ENCODE results near the gene MCF2.
A peak's percentile ranks its signal among the peaks of the same experiment; 100 is the strongest.

Gene MCF2

DNA sequence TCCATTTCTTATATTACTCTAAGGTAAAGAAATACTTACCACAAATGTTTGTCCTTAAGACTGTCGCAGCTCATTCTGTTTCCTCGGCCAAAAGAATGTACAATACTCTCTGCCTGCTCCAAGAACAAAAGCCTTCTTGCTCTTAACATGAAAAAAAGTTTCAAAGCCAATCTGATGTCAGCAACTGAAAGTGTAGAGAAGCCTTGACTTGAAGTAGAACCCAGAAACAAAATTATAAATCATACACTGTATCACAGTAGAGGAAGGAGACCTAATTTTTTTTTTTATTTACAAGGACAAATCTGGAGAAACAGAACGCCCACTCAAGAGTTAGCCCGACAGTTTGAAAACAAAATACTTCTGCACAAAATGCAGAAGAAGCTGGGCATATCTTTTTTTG lies at the start of gene MCF2:
Gene MCF2 (minus strand): TSS at position 101 of the 400 bp plus-strand sequence. CDS start 56,423 bp downstream, outside the sequence.
- Mint-ChIP-seq H3K27ac (no peak within 1 kb of the TSS), H3K9me3 (no peaks in the 10 kb centered on the region), H3K27me3 (ENCODE audit: low read depth) (no peaks in the 10 kb centered on the region), H3K36me3 (ENCODE audit: low read depth) (peaks cover 2% of the 10 kb centered on the region), H3K4me3 (no peak within 1 kb of the TSS), H3K4me1 (ENCODE audit: low read depth) (no peaks in the 10 kb centered on the region)

DNA sequence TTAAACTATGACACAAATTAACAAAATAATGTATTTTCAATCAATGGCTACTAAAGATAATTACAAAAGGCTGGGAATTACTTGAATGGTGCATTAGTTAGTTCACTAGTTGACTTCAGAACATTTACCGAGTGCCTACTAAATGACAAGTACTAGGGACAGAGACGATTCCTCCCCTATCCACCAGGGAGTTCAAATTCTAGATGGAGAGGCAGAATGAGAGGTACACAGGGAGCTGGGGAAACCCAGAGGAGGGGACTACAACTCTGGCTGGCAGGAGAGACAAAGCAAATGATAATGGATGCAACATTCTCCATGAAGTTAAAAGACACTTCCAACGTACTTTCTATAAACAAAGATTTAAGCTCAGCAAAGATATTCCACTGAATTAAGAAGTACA lies 43.1 kb upstream of the MCF2 start:
- Mint-ChIP-seq H3K4me1 (ENCODE audit: low read depth) (peaks cover 2% of the 10 kb centered on the region), H3K4me3 (no peak overlapping the region), H3K27me3 (ENCODE audit: low read depth) (no peaks in the 10 kb centered on the region), H3K36me3 (ENCODE audit: low read depth) (peaks cover 40% of the 10 kb centered on the region), H3K9me3 (peaks cover 24% of the 10 kb centered on the region), H3K27ac (no peak overlapping the region)

DNA sequence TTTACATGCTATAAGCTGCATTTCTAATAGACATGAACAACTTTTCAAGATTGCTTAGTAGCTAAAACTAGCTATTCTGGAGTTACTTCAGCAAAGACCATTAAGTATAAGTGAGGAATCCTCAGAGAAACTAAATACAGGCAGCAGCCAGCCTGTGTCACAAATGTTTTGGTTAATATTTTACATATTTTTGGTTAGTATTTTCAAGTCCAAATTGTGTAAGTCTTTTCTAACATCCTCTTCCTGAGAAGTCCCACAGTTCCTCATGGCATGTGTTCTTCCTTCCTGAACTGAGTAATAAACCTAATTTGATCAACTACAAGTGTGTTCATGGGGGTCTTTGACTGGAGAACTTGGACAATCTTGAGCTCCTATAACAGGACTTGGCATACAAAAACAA lies 42.4 kb upstream of the MCF2 start:
- Mint-ChIP-seq H3K36me3 (ENCODE audit: low read depth) (peaks cover 34% of the 10 kb centered on the region), H3K9me3 (peaks cover 22% of the 10 kb centered on the region), H3K27ac (no peak overlapping the region), H3K27me3 (ENCODE audit: low read depth) (no peaks in the 10 kb centered on the region), H3K4me3 (no peak overlapping the region), H3K4me1 (ENCODE audit: low read depth) (peaks cover 2% of the 10 kb centered on the region)

GRCh38 chrX:139739138-139739537 lies 31.2 kb upstream of the MCF2 start:
- peaks cover 21% of the 10 kb centered on the region for H3K4me1 Mint-ChIP-seq (ENCODE audit: low read depth)
- H3K9me3 Mint-ChIP-seq: no peaks in the 10 kb centered on the region
- no peaks in the 10 kb centered on the region for H3K27me3 Mint-ChIP-seq (ENCODE audit: low read depth)
- peak overlapping the region; percentile 50 for H3K4me3 Mint-ChIP-seq
- peak overlapping the region; percentile 59 for H3K27ac Mint-ChIP-seq
- H3K36me3 Mint-ChIP-seq (ENCODE audit: low read depth): peaks cover 13% of the 10 kb centered on the region

GRCh38 chrX:139738581-139738980 lies 30.6 kb upstream of the MCF2 start:
- H3K4me3 Mint-ChIP-seq: no peak overlapping the region
- H3K36me3 Mint-ChIP-seq (ENCODE audit: low read depth): peaks cover 13% of the 10 kb centered on the region
- H3K27me3 Mint-ChIP-seq (ENCODE audit: low read depth): no peaks in the 10 kb centered on the region
- peak overlapping the region; percentile 59 for H3K27ac Mint-ChIP-seq
- H3K9me3 Mint-ChIP-seq: no peaks in the 10 kb centered on the region
- H3K4me1 Mint-ChIP-seq (ENCODE audit: low read depth): peaks cover 21% of the 10 kb centered on the region

DNA sequence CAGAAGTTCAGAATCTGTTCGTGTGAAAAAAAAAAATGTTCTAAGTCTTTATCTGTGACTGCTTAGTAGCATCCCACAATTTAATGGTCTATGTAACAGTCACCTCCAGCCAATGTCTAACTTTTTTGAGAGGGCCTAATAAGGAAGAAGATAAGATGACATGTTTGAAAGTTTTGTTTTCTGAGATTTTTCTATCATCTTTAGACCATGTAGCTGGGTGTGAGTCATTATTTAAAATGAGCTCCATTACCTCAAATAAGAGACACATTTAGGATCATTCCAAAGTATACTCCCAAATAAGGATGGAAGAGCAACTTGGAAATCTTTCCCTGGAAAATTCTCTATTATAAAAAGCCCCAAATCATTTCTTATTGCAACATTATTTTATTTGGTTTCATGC lies 28.2 kb upstream of the MCF2 start:
- Mint-ChIP-seq H3K9me3 (peaks cover 3% of the 10 kb centered on the region), H3K4me1 (ENCODE audit: low read depth) (peaks cover 22% of the 10 kb centered on the region), H3K4me3 (no peak overlapping the region), H3K36me3 (ENCODE audit: low read depth) (peaks cover 13% of the 10 kb centered on the region), H3K27ac (no peak overlapping the region), H3K27me3 (ENCODE audit: low read depth) (no peaks in the 10 kb centered on the region)

DNA sequence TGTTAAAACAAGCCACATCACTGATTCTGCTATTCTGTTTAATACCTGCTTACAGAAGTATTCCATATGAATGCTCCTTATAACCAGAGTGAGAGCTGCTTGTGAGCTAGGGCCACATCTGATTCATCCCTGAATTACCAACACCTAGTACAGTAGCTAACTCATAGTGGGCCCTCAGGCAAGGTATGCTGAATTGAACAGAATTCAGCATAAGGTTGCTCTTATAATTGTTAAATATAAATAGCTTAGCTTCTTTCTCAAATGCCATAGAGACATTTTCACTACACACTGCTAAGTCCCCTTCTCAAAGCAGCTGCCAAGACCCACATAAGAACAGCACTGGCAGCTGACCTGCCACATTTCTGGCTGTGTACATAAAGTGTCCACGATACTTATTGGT lies 27.0 kb upstream of the MCF2 start:
- Mint-ChIP-seq H3K27me3 (ENCODE audit: low read depth) (no peaks in the 10 kb centered on the region), H3K27ac (no peak overlapping the region), H3K4me1 (ENCODE audit: low read depth) (peaks cover 15% of the 10 kb centered on the region), H3K36me3 (ENCODE audit: low read depth) (peaks cover 7% of the 10 kb centered on the region), H3K9me3 (peaks cover 3% of the 10 kb centered on the region), H3K4me3 (no peak overlapping the region)

- H3K36me3 Mint-ChIP-seq (ENCODE audit: low read depth): peaks cover 3% of the 10 kb centered on the region
Observed at GRCh38 chrX:139725720-139726119, 17.8 kb upstream of the MCF2 start.

DNA sequence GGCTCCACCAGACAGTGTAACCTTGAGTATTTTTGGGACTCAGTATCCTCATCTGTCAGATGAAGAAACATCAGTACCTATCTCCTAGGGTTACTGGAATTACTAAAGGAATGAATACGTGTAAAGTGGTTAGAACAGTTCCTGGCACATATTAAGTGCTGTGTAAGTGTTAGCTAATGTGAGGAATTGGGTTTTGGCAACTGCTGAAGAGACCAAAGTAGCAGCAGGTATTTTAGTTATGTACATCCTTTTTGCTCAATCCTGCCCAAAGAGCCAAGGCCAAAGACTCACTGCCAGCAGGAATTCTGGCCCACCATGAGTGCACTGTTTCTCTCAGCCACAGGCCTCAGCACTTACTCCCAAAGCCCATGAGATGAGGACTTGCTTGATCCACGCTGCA lies 16.7 kb upstream of the MCF2 start:
- peaks cover 3% of the 10 kb centered on the region for H3K36me3 Mint-ChIP-seq (ENCODE audit: low read depth)
- no peaks in the 10 kb centered on the region for H3K9me3 Mint-ChIP-seq
- H3K4me1 Mint-ChIP-seq (ENCODE audit: low read depth): peaks cover 13% of the 10 kb centered on the region
- H3K27me3 Mint-ChIP-seq (ENCODE audit: low read depth): no peaks in the 10 kb centered on the region
- H3K4me3 Mint-ChIP-seq: no peak overlapping the region
- H3K27ac Mint-ChIP-seq: no peak overlapping the region

More at GRCh38 chrX:139725720-139726119, 17.8 kb upstream of the MCF2 start:
- Mint-ChIP-seq H3K9me3 (no peaks in the 10 kb centered on the region), H3K27ac (no peak overlapping the region), H3K27me3 (ENCODE audit: low read depth) (no peaks in the 10 kb centered on the region), H3K4me1 (ENCODE audit: low read depth) (peaks cover 13% of the 10 kb centered on the region), H3K4me3 (no peak overlapping the region)

- no peaks in the 10 kb centered on the region for H3K27me3 Mint-ChIP-seq (ENCODE audit: low read depth)
- H3K9me3 Mint-ChIP-seq: no peaks in the 10 kb centered on the region
- peaks cover 7% of the 10 kb centered on the region for H3K4me1 Mint-ChIP-seq (ENCODE audit: low read depth)
- H3K36me3 Mint-ChIP-seq (ENCODE audit: low read depth): no peaks in the 10 kb centered on the region
- H3K27ac Mint-ChIP-seq: no peak overlapping the region
- H3K4me3 Mint-ChIP-seq: no peak overlapping the region
Observed at GRCh38 chrX:139720979-139721378, 13.0 kb upstream of the MCF2 start.

- Mint-ChIP-seq H3K4me3 (no peak overlapping the region), H3K9me3 (no peaks in the 10 kb centered on the region), H3K36me3 (ENCODE audit: low read depth) (no peaks in the 10 kb centered on the region), H3K4me1 (ENCODE audit: low read depth) (peaks cover 3% of the 10 kb centered on the region), H3K27me3 (ENCODE audit: low read depth) (no peaks in the 10 kb centered on the region), H3K27ac (no peak overlapping the region)
Observed at GRCh38 chrX:139720136-139720535, 12.2 kb upstream of the MCF2 start.

DNA sequence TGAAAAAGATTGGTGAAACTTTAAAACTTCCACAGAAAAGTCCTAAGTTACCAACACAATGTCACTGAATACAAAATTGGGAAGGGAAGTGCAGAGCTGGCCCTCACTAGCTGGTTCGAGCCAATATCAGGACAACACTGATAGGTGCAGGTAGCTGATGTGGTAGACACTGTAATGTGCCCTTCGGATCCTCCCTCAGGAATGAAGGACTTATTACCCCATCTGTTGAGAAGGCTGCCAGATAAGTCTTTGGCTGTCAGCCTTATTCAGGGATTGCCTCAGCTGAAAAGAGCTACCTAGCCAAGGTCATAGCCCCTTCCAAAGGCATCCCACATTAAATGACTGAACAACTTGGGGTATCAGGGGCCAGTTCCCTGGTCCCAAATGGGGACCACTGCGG lies 5.3 kb downstream of the MCF2 start:
- Mint-ChIP-seq H3K36me3 (ENCODE audit: low read depth) (no peaks in the 10 kb centered on the region), H3K27ac (no peak overlapping the region), H3K4me1 (ENCODE audit: low read depth) (no peaks in the 10 kb centered on the region), H3K27me3 (ENCODE audit: low read depth) (no peaks in the 10 kb centered on the region), H3K4me3 (no peak overlapping the region), H3K9me3 (no peaks in the 10 kb centered on the region)

DNA sequence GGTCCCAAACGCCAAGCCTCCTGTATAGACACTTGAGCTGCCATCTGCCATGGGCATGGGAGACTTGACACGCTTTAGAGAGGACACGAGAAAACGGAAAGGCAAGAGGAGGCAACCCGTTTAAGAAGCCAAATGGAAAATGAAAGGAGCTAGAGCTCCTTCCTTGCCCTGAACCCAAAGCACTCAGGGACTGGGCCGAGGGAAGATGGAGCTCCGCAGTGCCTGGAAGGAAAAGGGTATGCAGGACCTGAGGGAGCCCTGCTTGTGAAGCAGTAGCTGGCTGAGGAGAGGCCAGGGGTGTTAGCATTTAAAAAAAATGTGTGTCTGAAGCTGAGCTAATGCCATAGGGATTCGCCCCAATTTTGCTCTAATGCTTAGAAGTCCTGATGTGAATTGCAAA lies 15.1 kb downstream of the MCF2 start:
- no peak overlapping the region for H3K27ac Mint-ChIP-seq
- peaks cover 32% of the 10 kb centered on the region for H3K27me3 Mint-ChIP-seq (ENCODE audit: low read depth)
- H3K36me3 Mint-ChIP-seq (ENCODE audit: low read depth): no peaks in the 10 kb centered on the region
- no peak overlapping the region for H3K4me3 Mint-ChIP-seq
- peaks cover 3% of the 10 kb centered on the region for H3K4me1 Mint-ChIP-seq (ENCODE audit: low read depth)
- H3K9me3 Mint-ChIP-seq: no peaks in the 10 kb centered on the region

DNA sequence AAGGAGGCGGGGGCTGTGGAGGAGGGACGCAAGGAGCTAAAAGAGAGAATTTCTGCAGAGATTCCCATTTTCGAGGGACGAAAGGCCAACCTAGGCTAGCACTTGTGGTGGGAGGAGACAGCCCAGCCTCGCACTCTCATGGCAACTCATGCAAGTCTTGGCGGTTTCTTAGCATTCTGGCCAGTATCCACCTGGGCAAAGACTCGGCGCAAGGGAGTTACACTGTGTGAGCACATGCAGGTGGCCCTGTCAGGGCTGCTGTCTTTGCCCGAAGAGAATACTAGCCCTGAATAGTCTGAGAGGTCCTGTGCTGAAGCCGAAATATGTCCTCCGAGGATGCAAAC lies 15.5 kb downstream of the MCF2 start:
- Mint-ChIP-seq H3K4me3 (no peak overlapping the region), H3K27ac (no peak overlapping the region), H3K27me3 (ENCODE audit: low read depth) (peaks cover 32% of the 10 kb centered on the region), H3K9me3 (no peaks in the 10 kb centered on the region), H3K36me3 (ENCODE audit: low read depth) (no peaks in the 10 kb centered on the region), H3K4me1 (ENCODE audit: low read depth) (peaks cover 3% of the 10 kb centered on the region)

- H3K4me1 Mint-ChIP-seq (ENCODE audit: low read depth): peaks cover 3% of the 10 kb centered on the region
- no peaks in the 10 kb centered on the region for H3K36me3 Mint-ChIP-seq (ENCODE audit: low read depth)
- H3K4me3 Mint-ChIP-seq: peak overlapping the region; percentile 62
- H3K27ac Mint-ChIP-seq: no peak overlapping the region
- H3K27me3 Mint-ChIP-seq (ENCODE audit: low read depth): peaks cover 33% of the 10 kb centered on the region
- H3K9me3 Mint-ChIP-seq: no peaks in the 10 kb centered on the region
Observed at GRCh38 chrX:139691843-139692505, 16.0 kb downstream of the MCF2 start.

- Mint-ChIP-seq H3K4me1 (ENCODE audit: low read depth) (peaks cover 3% of the 10 kb centered on the region), H3K9me3 (no peaks in the 10 kb centered on the region)
Observed at GRCh38 chrX:139691493-139691842, 16.5 kb downstream of the MCF2 start.

More at GRCh38 chrX:139691493-139691842, 16.5 kb downstream of the MCF2 start:
- Mint-ChIP-seq H3K36me3 (ENCODE audit: low read depth) (no peaks in the 10 kb centered on the region), H3K27me3 (ENCODE audit: low read depth) (peaks cover 36% of the 10 kb centered on the region), H3K27ac (no peak overlapping the region), H3K4me3 (peak overlapping the region; percentile 62)

Measured in T-helper 1 cell treated with Interleukin-12 subunit alpha and Interleukin-12 subunit beta and Interleukin-4 antibody, amounts not matched to agents 30 μg/mL and 1 μg/mL, for 36 hours (primary cell).